GM21717 (cell line): Measurements from ENCODE around the gene NADK.

Source experiments
- ATAC-seq: cut with Tn5 transposase; IDR thresholded peaks from one replicate; pipeline ENCODE4 v1.9.1; 2021; ENCODE audit warnings: mild to moderate bottlenecking, moderate library complexity; ENCODE audit not compliant: unreplicated experiment

The NADK gene

DNA sequence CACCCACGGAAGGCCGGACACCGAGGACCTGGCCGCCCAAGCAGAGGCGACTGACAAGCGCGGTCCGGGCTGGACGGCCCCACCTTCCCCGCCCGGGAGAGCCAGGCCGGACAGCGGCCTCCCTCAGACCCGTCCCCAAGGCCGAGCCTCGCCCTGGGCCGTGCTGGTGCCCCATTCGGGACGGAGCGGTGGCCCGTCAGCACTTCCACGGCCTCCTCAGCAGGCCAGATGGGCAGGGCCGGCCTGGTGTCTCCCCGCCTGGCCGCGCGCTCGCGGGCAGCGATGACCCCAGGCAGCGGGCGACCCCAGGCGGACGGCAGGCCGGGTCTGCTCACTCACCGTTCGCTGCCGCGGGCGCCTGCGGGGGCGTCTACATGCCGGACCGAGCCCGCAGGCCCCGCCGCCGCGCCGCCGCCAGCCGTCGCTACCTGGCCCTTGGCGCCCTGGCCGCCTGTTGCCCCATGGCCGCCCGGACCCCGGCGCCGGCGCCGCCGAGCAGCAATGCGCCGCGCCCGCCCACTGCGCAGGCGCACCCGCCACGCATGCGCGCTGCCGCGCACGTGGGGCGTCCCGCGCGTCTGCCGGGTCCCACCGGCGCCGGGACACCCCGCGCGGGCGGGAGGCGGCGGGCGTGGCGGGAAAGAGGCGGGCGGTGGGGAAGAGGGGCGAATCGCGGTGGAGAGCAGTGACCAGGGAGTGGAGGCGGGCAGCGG lies at the start of gene NADK:
Gene NADK (minus strand): TSS at position 521 of the 713 bp plus-strand sequence. CDS start 13,064 bp downstream, outside the sequence.
- ATAC-seq: peak; percentile 25

GRCh38 chr1:1827089-1827848 lies 49.0 kb upstream of the NADK start:
- ATAC-seq: no peak

GRCh38 chr1:1826356-1827088 lies 48.3 kb upstream of the NADK start:
- no peak for ATAC-seq

- no peak for ATAC-seq
These were observed 46.9 kb upstream of the NADK start for GRCh38 chr1:1825217-1825616.

DNA sequence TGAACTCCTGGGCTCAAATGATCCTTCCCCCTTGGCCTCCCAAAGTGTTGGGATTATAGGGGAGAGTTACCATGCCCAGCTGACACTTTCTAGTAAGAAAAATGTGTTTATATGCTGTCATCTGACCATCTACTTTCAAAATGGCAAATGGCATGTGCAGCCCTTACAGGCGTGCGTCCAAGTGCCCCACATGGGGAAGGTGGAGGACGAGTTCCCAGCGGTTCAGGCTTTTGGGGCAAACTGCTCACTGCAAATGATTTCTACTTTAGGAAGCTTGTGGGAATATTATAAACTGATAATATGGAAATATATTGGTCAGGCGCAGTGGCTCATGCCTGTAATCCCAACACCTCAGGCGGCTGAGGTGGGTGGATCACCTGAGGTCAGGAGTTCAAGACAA lies 41.5 kb upstream of the NADK start:
- ATAC-seq: no peak

DNA sequence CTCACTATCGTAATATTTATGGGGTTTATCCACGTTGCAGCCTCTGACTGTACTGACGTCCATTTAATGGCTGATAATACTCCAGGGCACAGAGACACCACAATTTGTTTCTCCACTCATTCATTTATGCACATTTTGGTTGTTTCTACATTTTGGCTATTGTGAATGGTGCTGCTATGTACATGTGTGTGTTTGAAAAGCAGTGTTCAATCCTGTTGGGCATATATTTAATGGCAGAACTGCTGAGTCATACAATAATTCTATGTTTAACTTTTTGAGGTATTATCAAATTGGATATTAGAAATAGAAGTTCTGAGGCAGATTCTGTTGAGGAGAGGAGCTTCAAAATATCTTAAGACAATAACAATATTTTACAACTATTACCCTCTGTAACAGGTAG lies 39.0 kb upstream of the NADK start:
- no peak for ATAC-seq

DNA sequence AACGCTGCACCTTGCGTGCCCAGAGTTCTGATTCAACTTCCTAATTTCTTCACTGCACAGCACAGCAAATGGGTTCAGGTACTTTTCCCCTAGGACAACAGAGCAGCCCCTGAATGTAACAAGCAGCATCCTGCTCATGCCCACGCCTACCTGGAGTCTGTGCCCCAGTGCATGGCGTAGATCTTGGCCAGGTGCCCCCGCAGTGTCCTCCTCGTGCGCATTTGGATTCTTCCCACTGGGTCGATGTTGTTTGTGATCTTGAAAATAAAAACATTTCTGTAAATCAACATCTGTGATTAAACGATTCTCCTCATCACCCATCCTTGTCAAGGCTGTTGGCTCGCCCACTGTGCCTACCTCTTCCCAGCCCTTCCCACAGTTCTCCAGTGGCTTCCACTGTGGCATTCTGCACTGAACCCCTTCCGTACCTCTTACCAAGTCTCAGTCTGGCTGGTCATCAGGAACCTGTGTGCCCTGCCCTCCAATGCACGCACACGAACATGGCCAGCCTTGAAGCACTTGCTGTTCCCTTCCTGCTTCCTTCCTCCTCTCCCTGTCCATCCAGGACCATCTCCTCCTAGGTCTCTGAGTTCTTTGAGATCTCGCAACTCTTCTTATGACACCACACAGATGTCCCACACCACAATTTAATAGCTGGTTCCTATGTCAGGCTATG lies 37.5 kb upstream of the NADK start:
- no peak for ATAC-seq

DNA sequence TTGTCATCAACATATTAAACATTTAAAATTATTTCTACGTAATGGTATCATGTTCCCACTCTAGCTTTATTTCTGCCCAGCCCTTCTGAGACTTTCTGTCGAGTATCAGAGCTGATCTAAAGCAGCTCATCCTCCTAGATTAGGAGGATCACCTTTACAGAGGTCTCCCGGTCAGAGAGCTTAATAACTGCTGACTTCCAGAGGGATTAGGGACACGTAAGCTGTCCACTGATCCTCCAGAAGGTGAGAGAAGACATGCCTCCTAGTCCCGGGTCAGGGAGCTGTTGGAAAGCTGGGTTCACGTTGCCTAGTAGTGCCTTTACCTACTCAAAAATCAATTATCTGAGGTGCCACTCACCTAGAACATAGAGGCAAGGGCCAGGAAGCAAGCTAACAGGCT lies 31.2 kb upstream of the NADK start:
- ATAC-seq: no peak

- no peak for ATAC-seq
These were observed 29.9 kb upstream of the NADK start for GRCh38 chr1:1808206-1808605.

DNA sequence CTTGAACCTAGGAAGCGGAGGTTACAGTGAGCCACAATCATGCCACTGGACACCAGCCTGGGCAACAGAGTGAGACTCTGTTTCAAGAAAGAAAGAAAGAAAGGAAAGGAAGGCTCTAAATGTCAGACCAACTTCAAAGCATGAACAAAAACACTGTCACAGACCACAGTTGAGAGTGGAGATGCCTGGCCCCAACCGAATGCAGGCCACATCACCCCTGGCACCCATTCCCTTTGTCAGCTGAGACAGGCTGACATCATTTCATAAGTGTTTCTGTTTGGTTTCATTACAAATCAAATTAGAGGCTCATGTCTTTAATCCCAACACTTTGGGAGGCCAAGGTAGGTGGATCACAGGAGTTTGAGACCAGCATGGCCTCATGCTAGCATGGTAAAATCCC lies 28.6 kb upstream of the NADK start:
- ATAC-seq: no peak

- no peak for ATAC-seq
These were observed 26.0 kb upstream of the NADK start for GRCh38 chr1:1804301-1804700.

DNA sequence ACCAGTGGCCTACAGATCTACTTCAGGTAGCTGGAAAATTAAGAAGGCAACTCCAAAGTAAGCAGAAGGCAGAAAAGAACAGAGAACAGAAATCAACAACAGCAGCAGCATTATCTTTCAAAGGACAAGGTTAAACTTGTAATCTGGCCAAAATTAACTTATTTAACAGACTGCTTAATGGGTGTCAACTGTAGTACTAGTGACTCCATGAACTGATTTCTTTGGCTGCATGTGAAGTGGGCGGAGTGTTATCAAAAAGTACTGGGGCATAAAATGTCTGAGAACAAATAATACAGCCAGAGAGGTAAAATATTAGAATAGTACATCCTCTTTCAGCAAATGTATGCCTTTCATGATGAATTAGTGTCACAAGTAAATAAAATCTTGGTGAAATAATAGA lies 24.6 kb upstream of the NADK start:
- ATAC-seq: no peak

DNA sequence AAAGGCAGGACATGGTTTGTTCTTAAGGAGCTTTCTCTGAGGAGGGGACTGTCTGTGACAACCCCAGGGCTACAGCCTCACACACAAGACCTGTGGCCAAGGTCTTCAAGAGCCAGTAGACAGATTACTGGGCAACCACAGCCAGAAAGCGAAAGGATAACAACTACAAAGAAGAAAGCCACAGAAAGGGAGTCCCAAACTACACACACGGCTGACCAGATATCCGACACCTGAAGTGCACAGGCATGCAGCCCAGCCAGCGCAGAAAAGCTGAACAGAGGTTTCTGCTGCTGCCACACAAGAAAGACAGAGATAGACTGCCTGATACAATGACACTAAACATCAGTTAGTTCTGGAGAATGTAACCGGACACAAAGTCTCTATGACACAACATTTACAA lies 21.4 kb upstream of the NADK start:
- no peak for ATAC-seq

- ATAC-seq: no peak
These were observed 19.6 kb upstream of the NADK start for GRCh38 chr1:1797731-1798341.

GRCh38 chr1:1796466-1796865 lies 18.2 kb upstream of the NADK start:
- no peak for ATAC-seq

GRCh38 chr1:1794999-1795398 lies 16.7 kb upstream of the NADK start:
- ATAC-seq: no peak

- ATAC-seq: no peak
These were observed 15.4 kb upstream of the NADK start for GRCh38 chr1:1793481-1794244.

DNA sequence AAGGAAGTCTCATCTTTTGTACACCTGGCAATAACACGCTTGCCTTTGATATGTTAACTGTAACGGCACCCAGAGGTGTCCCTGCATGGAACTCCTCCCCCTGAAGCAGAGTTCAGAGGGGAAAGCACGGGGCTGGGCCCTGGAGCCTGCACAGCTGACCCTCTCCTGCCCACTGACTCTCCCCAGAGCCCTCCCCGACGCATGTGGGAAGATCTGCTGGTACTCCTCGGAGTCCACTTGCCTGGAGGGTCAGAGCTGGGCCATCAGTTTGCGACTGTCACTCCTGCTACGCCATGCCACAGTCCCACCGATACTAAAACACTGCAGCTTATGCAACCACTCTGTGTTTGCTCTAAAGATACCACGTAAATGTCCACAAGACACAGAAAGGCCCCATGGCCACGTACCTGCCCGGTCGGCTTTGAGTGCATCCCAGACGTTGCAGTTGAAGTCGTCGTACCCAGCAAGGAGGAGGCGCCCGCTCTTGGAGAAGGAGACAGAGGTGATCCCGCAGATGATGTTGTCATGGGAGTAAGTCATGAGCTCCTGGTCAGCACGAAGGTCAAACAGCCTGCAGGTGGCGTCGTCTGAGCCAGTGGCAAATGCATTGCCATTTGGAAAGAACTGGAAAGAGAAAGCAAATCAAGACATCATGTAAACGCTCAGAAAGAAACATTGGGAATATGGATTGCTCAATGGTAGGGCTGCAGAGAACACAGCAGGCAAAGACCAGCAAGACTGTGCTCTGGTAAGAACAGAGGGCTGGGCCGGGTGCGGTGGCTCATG lies 10.6 kb upstream of the NADK start:
- ATAC-seq: no peak

- no peak for ATAC-seq
These were observed 9.9 kb upstream of the NADK start for GRCh38 chr1:1788136-1788535.
